Non-pigmented ciliary epithelial cell (primary cell): ENCODE results near the gene MID1.
"Not testable (repeated sequence)": the region's sequence is repeated elsewhere in the genome, so short reads cannot be mapped to it uniquely, and the experiment has no call there.

ENCODE experiments used
- DNase-seq: peaks from one replicate; pipeline ENCODE4 v3.0.0-alpha.2; 2010; ENCODE audit warnings: low read depth

MID1 gene

GRCh38 chrX:10617186-10617998 is 3.0 kb downstream of the MID1 start:
- no peak for DNase-seq

GRCh38 chrX:10615931-10616774 is 4.2 kb downstream of the MID1 start:
- no peak for DNase-seq

GRCh38 chrX:10612215-10612614 is 8.2 kb downstream of the MID1 start:
- DNase-seq, result no peak

- no peak for DNase-seq
Observed at GRCh38 chrX:10611441-10612090, 8.8 kb downstream of the MID1 start.

- no peak for DNase-seq
Observed at GRCh38 chrX:10608099-10608498, 12.3 kb downstream of the MID1 start.

GRCh38 chrX:10607233-10607632 is 13.2 kb downstream of the MID1 start:
- no peak for DNase-seq

GRCh38 chrX:10603612-10604011 is 16.8 kb downstream of the MID1 start:
- no peak for DNase-seq

- no peak for DNase-seq
Observed at GRCh38 chrX:10602646-10603045, 17.7 kb downstream of the MID1 start.

GRCh38 chrX:10600479-10600878 is 19.9 kb downstream of the MID1 start:
- DNase-seq, result no peak

- no peak for DNase-seq
Observed at GRCh38 chrX:10598540-10598939, 21.8 kb downstream of the MID1 start.

GRCh38 chrX:10597871-10598270 is 22.5 kb downstream of the MID1 start:
- no peak for DNase-seq

GRCh38 chrX:10591363-10592335 is 28.7 kb downstream of the MID1 start:
- DNase-seq, result no peak

GRCh38 chrX:10589787-10590186 is 30.6 kb downstream of the MID1 start:
- not testable (repeated sequence) for DNase-seq

GRCh38 chrX:10589098-10589497 is 31.3 kb downstream of the MID1 start:
- no peak for DNase-seq

- DNase-seq, result not testable (repeated sequence)
Observed at GRCh38 chrX:10584882-10585281, 35.5 kb downstream of the MID1 start.

- no peak for DNase-seq
Observed at GRCh38 chrX:10582945-10583344, 37.4 kb downstream of the MID1 start.

- DNase-seq, result no peak
Observed at GRCh38 chrX:10582215-10582733, 38.1 kb downstream of the MID1 start.

- no peak for DNase-seq
Observed at GRCh38 chrX:10579112-10580011, 41.0 kb downstream of the MID1 start.

GRCh38 chrX:10578527-10578926 is 41.9 kb downstream of the MID1 start:
- DNase-seq, result no peak

- no peak for DNase-seq
Observed at GRCh38 chrX:10577853-10578252, 42.5 kb downstream of the MID1 start.
